SK-N-MC (cell line): ENCODE measurements around the gene NLGN3.

Experiments used
- DNase-seq: peaks from one replicate; pipeline ENCODE4 v3.0.0-alpha.2; 2011; ENCODE audit warnings: low read depth, low spot score
- H3K27ac ChIP-seq: fragments of 200-600 bp; sonication (generic); 2 replicates; pipeline ENCODE4 v1.5.1; 2016; ENCODE audit warnings: mixed run types
- H3K36me3 ChIP-seq: fragments of 200-600 bp; sonication (generic); 2 replicates; pipeline ENCODE4 v1.6.1; 2017; ENCODE audit warnings: antibody characterized with exemption, low read length, mixed read lengths; ENCODE audit not compliant: insufficient read depth
- H3K4me3 ChIP-seq: fragments of 200-600 bp; sonication (generic); 2 replicates; pipeline ENCODE4 v1.5.1; 2016
- H3K9ac ChIP-seq: fragments of 200-600 bp; sonication (generic); 2 replicates; pipeline ENCODE4 v1.8.0; 2017; ENCODE audit warnings: mixed run types, mixed read lengths; ENCODE audit not compliant: insufficient read length
- H3K9me3 ChIP-seq: fragments of 200-600 bp; sonication (generic); 2 replicates; pipeline ENCODE4 v1.6.1; 2017; ENCODE audit warnings: low read depth, mild to moderate bottlenecking, antibody characterized with exemption, low read length, moderate library complexity, mixed read lengths
- EZH2 ChIP-seq: fragments of 200-600 bp; sonication (generic); IDR thresholded peaks from one replicate; pipeline ENCODE4 v1.6.1; 2017; ENCODE audit warnings: antibody characterized with exemption
- FOXP2 ChIP-seq: optimal IDR thresholded peaks from 2 replicates; pipeline ENCODE3; 2011; ENCODE audit warnings: mild to moderate bottlenecking, moderate library complexity; ENCODE audit not compliant: insufficient read depth; ENCODE audit errors: extremely low read length, control extremely low read depth
- POLR2AphosphoS5 ChIP-seq: IDR thresholded peaks from 2 replicates; pipeline ENCODE4 v1.6.1; 2012; ENCODE audit warnings: mild to moderate bottlenecking, low read depth, low read length, borderline replicate concordance

NLGN3 gene

DNA sequence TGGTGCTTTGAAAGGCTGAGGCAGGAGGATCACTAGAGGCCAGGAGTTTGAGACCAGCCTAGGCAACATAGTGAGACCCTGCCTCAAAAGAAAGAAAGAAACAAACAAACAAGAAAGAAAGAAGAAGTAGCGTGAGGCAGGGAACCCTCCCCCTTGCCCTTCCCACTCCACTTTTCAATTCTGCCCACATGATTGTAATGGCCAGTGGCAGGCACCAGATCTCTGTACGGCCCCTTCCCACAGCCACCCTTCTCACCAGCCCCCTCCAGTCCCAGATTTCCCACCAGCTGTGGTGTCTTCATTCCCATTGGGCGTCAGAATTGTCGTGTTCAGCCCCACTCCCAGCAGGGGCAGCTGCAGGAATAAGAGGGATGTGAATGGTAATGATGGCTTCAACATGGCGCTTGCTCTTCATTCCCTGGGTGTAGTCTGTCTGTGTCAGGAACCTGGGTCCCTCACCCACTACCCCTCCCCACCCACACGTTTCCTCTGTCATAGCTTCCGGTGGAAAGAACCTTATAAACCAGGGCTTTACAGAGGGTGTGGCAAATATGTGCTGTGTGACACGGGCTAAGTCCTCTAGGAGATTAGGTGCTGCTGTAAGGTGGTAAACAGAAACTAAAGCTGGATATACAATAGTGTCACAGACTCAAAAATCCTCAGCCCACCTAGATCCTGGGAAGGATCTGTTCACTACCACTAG lies 33.3 kb upstream of the NLGN3 start, which contains the start of gene IL2RG:
Gene IL2RG (minus strand): TSS at position 437 of the 703 bp plus-strand sequence. CDS start 38 bp downstream, at position 399.
- no peaks in the 10 kb centered on the region for H3K36me3 ChIP-seq
- no peak for DNase-seq
- no peak within 1 kb of the TSS for H3K27ac ChIP-seq
- no peaks in the 10 kb centered on the region for H3K9me3 ChIP-seq
- H3K9ac ChIP-seq = no peak within 1 kb of the TSS
- no peak for TF ChIP-seq EZH2
- TF ChIP-seq POLR2AphosphoS5 = no peak
- no peak for TF ChIP-seq FOXP2
- no peak within 1 kb of the TSS for H3K4me3 ChIP-seq

- no peaks in the 10 kb centered on the region for H3K36me3 ChIP-seq
- no peak overlapping the region for H3K27ac ChIP-seq
- no peak overlapping the region for H3K9ac ChIP-seq
- DNase-seq = no peak
- TF ChIP-seq EZH2 (no peak), FOXP2 (no peak), POLR2AphosphoS5 (no peak)
- H3K9me3 ChIP-seq = no peaks in the 10 kb centered on the region
- H3K4me3 ChIP-seq = no peak overlapping the region
These were observed 32.7 kb upstream of the NLGN3 start for GRCh38 chrX:71111921-71112431.

DNA sequence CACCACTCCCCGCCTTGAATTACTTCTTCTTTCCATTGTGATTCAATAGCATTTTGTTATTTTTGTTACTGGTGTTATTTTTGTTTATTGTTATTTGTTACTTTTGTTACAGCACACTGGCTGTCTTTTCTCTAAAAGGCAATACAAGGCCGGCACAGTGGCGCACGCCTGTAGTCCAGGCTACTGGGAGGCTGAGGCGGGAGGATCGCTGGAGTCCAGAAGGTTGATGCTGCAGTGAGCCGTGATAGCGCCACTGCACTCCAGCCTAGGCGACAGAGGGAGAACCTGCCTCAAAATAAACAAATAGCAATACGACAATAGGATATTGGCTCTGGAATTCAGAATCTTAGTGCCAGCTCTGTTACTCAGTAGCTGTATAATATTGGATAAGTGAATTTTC lies 27.3 kb upstream of the NLGN3 start:
- DNase-seq = no peak
- Histone ChIP-seq H3K9ac (no peak overlapping the region), H3K9me3 (no peaks in the 10 kb centered on the region), H3K4me3 (no peak overlapping the region), H3K36me3 (peaks cover 23% of the 10 kb centered on the region; the same call in 1 of the 2 replicates), H3K27ac (no peak overlapping the region)
- no peak for TF ChIP-seq FOXP2
- TF ChIP-seq EZH2 = no peak
- TF ChIP-seq POLR2AphosphoS5 = no peak

- Histone ChIP-seq H3K27ac (peak within 1 kb of the TSS; percentile 68), H3K9me3 (no peaks in the 10 kb centered on the region), H3K9ac (peak within 1 kb of the TSS; percentile 88), H3K36me3 (peaks cover 32% of the 10 kb centered on the region; the same call in 1 of the 2 replicates), H3K4me3 (peak within 1 kb of the TSS; percentile 82)
- TF ChIP-seq FOXP2 (no peak), POLR2AphosphoS5 (peak; percentile 76; the same call in 1 of the 2 replicates)
- no peak for DNase-seq
These were observed 26.3 kb upstream of the NLGN3 start, which contains the start of gene MED12 for GRCh38 chrX:71118032-71118984. TSS of gene MED12 (plus strand) at chrX:71118596. CDS start at chrX:71118755, 159 bp downstream.

- H3K27ac ChIP-seq = no peak overlapping the region
- H3K36me3 ChIP-seq = peaks cover 36% of the 10 kb centered on the region; the same call in 1 of the 2 replicates
- H3K4me3 ChIP-seq = peak overlapping the region; percentile 82
- H3K9ac ChIP-seq = peak overlapping the region; percentile 88
- H3K9me3 ChIP-seq = no peaks in the 10 kb centered on the region
- DNase-seq = no peak
- TF ChIP-seq EZH2 (no peak), FOXP2 (no peak), POLR2AphosphoS5 (no peak)
These were observed 25.6 kb upstream of the NLGN3 start for GRCh38 chrX:71118985-71119535.

DNA sequence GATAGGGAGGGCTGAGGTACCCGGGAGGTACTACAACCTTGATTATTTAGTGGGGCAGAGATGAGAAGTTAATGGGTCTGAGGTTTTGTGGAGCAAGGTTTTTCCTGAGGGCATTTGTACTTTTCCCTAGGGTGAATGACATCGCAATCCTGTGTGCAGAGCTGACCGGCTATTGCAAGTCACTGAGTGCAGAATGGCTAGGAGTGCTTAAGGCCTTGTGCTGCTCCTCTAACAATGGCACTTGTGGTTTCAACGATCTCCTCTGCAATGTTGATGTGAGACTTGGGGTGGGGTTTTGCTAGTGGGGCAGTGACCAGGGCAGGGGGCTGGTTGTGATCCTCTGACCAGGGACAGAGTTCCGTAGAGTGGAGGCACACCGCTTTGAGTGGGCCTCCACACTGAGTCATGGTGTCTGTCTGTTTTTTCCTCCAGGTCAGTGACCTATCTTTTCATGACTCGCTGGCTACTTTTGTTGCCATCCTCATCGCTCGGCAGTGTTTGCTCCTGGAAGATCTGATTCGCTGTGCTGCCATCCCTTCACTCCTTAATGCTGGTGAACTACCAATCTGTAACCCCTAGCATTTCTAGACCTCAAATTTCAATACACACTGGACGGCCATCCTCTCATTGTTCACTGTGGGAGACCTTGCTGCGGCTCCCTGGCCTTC lies 16.3 kb upstream of the NLGN3 start:
- no peak for TF ChIP-seq FOXP2
- TF ChIP-seq POLR2AphosphoS5 = no peak
- no peak for TF ChIP-seq EZH2
- Histone ChIP-seq H3K4me3 (no peak overlapping the region), H3K9ac (no peak overlapping the region), H3K36me3 (peaks cover 55% of the 10 kb centered on the region), H3K9me3 (no peaks in the 10 kb centered on the region), H3K27ac (no peak overlapping the region)
- no peak for DNase-seq

GRCh38 chrX:71128915-71129765 lies 15.5 kb upstream of the NLGN3 start:
- H3K9ac ChIP-seq = no peak overlapping the region

More at GRCh38 chrX:71128915-71129765, 15.5 kb upstream of the NLGN3 start:
- no peaks in the 10 kb centered on the region for H3K9me3 ChIP-seq
- peaks cover 54% of the 10 kb centered on the region for H3K36me3 ChIP-seq
- no peak for DNase-seq
- TF ChIP-seq EZH2 = no peak
- no peak for TF ChIP-seq POLR2AphosphoS5
- no peak for TF ChIP-seq FOXP2
- H3K27ac ChIP-seq = peak overlapping the region; percentile 31; the same call in 1 of the 2 replicates
- H3K4me3 ChIP-seq = no peak overlapping the region
